Tibial nerve (tissue), 4 donors: ENCODE data around the gene SRGAP2C.
"Not testable (repeated sequence)": the region's sequence is repeated elsewhere in the genome, so short reads cannot be mapped to it uniquely, and the experiment has no call there.

Experiments used
- EP300 ChIP-seq, 2 donors: sonication (generic); formaldehyde crosslinking; IDR thresholded peaks; one replicate each; pipeline ENCODE4 v1.6.1; 2017; ENCODE audit warnings: antibody characterized with exemption in 2 of 2, mild to moderate bottlenecking in 1 of 2
- POLR2A ChIP-seq, 2 donors: fragments of 450-650 bp; IDR thresholded peaks; one replicate each; pipeline ENCODE4 v1.6.1; 2017; ENCODE audit warnings: antibody characterized with exemption in 2 of 2, mild to moderate bottlenecking in 2 of 2, moderate library complexity in 2 of 2
- TF ChIP-seq, protein P1 (sequence below), 5 experiments: fragments of 200-600 bp in 3 of 5; fragments of 450-650 bp in 2 of 5; sonication (generic) in 3 of 5; IDR thresholded peaks; one replicate each; pipeline ENCODE4 v1.5.1; 2016 to 2019; ENCODE audit warnings: antibody characterized with exemption in 5 of 5, mild to moderate bottlenecking in 3 of 5, moderate library complexity in 2 of 5

DNA sequence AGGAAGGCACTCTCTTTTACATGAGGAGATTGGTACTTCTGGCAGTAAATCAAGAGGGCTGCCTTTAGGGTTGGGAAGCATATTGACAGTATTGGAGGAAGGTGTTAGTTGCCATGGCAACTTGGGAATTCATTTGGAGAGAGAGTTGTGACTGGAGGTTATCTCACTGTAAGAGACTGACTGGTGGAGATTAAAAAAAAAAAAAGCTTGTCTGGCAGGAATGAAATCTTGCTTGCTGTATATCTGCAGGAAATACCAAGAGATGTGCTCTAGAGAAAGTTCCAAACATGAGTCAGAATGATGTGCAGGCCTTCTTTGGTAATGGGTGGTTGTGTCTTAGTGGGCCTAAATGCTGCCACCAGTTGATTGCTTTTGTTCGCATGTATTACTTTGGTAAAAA lies 59.1 kb downstream of the SRGAP2C start:
- not testable (repeated sequence) for TF ChIP-seq POLR2A, EP300 (IDR thresholded peaks at IDR 0.05)
- TF ChIP-seq, protein P1, sequence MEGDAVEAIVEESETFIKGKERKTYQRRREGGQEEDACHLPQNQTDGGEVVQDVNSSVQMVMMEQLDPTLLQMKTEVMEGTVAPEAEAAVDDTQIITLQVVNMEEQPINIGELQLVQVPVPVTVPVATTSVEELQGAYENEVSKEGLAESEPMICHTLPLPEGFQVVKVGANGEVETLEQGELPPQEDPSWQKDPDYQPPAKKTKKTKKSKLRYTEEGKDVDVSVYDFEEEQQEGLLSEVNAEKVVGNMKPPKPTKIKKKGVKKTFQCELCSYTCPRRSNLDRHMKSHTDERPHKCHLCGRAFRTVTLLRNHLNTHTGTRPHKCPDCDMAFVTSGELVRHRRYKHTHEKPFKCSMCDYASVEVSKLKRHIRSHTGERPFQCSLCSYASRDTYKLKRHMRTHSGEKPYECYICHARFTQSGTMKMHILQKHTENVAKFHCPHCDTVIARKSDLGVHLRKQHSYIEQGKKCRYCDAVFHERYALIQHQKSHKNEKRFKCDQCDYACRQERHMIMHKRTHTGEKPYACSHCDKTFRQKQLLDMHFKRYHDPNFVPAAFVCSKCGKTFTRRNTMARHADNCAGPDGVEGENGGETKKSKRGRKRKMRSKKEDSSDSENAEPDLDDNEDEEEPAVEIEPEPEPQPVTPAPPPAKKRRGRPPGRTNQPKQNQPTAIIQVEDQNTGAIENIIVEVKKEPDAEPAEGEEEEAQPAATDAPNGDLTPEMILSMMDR (IDR thresholded peaks at IDR 0.05), result not testable (repeated sequence)
